Natural killer cell (primary cell): ENCODE measurements around the gene FSTL4. TPM values are rescaled to one million over a fixed set of nuclear protein-coding genes. Genes with fewer than 3 reads are reported as not detected.

ENCODE experiments used
- ATAC-seq, 3 donors: fragments of 150-1000 bp in 2 of 3; fragments of 200-7000 bp in 1 of 3; cut with Tn5 transposase; 1 replicate in 1 of 3; 2 replicates in 2 of 3; pipeline ENCODE4 v1.10.0; 2021; ENCODE audit warnings: mild to moderate bottlenecking in 2 of 3, moderate library complexity in 2 of 3
- DNase-seq, 2 donors: peaks; one replicate each; pipeline versions ENCODE4 v3.0.0 to v3.0.0-alpha.2; 2013 to 2021; ENCODE audit warnings: mixed read lengths in 1 of 2
- H3K27ac ChIP-seq: one replicate; pipeline ENCODE4 v1.5.1; 2013; ENCODE audit warnings: mild to moderate bottlenecking, low read length
- H3K27me3 ChIP-seq: one replicate; pipeline ENCODE4 v1.6.1; 2013; ENCODE audit warnings: low read length; ENCODE audit not compliant: control insufficient read depth, insufficient read depth
- H3K36me3 ChIP-seq: one replicate; pipeline ENCODE4 v1.6.1; 2013; ENCODE audit warnings: low read length; ENCODE audit not compliant: control insufficient read depth, insufficient read depth
- H3K4me1 ChIP-seq: one replicate; pipeline ENCODE4 v1.6.1; 2013; ENCODE audit warnings: low read length; ENCODE audit not compliant: control insufficient read depth, insufficient read depth
- H3K4me3 ChIP-seq: one replicate; pipeline ENCODE4 v1.5.1; 2013; ENCODE audit warnings: low read length
- H3K9me3 ChIP-seq: one replicate; pipeline ENCODE4 v1.6.1; 2013; ENCODE audit warnings: low read length; ENCODE audit not compliant: control insufficient read depth, insufficient read depth
- H3K27ac Mint-ChIP-seq, 2 donors: one replicate each; pipeline ENCODE4 v1.8.0; 2022; ENCODE audit warnings: mild to moderate bottlenecking in 2 of 2, mixed read lengths in 2 of 2, moderate library complexity in 1 of 2
- H3K27me3 Mint-ChIP-seq, 2 donors: one replicate each; pipeline ENCODE4 v1.8.0; 2022; ENCODE audit warnings: low read depth in 2 of 2, mixed read lengths in 2 of 2
- H3K36me3 Mint-ChIP-seq: one replicate; pipeline ENCODE4 v1.8.0; 2022; ENCODE audit warnings: mixed read lengths
- H3K4me1 Mint-ChIP-seq, 2 donors: one replicate each; pipeline ENCODE4 v1.8.0; 2022; ENCODE audit warnings: mixed read lengths in 2 of 2
- H3K4me3 Mint-ChIP-seq: one replicate; pipeline ENCODE4 v1.8.0; 2022; ENCODE audit warnings: mild to moderate bottlenecking, moderate library complexity, mixed read lengths
- H3K9me3 Mint-ChIP-seq, 2 donors: one replicate each; pipeline ENCODE4 v1.8.0; 2022; ENCODE audit warnings: mixed read lengths in 2 of 2
- WGBS: methylation state at CpG from one replicate; pipeline ENCODE4 v1.1.7; 2013; ENCODE audit warnings: missing lambda C conversion rate; ENCODE audit not compliant: insufficient coverage; 5-methylcytosine and 5-hydroxymethylcytosine counted together
- intact Hi-C: fragments of 100-400 bp; cut with micrococcal nuclease; formaldehyde crosslinking; loops from one replicate; pipeline ENCODE4 v1.14.2; 2022
- total RNA-seq, 4 donors: library from RNA; stranded (reverse); fragments of 120-200 nt in 1 of 4; gene quantifications; one replicate each; pipeline versions ENCODE4 v1.2.3 to v1.2.4, GENCODE V29; 2013 to 2022
- TF ChIP-seq, protein P1 (sequence below): fragments of 200-600 bp; IDR thresholded peaks from one replicate; pipeline ENCODE4 v1.8.0; 2022; ENCODE audit warnings: antibody characterized with exemption

The FSTL4 gene
- total RNA-seq, 3 donors from 2014 or later (not counting 1 experiment from before 2014, with no cell fraction given) = 0.11 to 0.75 (median 0.55) TPM

DNA sequence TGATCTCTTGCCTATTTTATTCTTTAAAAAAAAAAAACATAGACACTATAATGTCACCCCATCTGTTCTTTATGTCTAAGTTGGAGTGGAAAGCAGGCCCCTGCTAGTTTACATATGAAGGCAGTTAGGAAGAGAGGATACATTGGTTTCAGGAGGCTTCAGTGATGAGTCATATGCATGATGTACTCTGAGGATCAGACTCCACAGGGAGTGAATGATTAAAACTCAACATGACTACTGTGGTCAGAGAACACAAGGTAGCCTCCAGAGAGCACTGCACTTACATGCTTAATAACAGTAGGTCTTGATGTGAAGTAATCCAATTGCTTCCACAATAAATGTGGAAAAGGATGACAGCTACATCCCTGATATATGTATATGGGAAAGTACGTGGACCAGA lies 22.7 kb upstream of the FSTL4 start:
- Histone ChIP-seq H3K4me1 (no peaks in the 10 kb centered on the region), H3K36me3 (no peaks in the 10 kb centered on the region), H3K27me3 (no peaks in the 10 kb centered on the region), H3K27ac (no peak overlapping the region), H3K4me3 (no peak overlapping the region), H3K9me3 (no peaks in the 10 kb centered on the region)
- H3K4me1 Mint-ChIP-seq = no peaks in the 10 kb centered on the region
- peaks cover 13 to 40% of the 10 kb centered on the region in 2 donors for H3K27me3 Mint-ChIP-seq
- TF ChIP-seq, protein P1, sequence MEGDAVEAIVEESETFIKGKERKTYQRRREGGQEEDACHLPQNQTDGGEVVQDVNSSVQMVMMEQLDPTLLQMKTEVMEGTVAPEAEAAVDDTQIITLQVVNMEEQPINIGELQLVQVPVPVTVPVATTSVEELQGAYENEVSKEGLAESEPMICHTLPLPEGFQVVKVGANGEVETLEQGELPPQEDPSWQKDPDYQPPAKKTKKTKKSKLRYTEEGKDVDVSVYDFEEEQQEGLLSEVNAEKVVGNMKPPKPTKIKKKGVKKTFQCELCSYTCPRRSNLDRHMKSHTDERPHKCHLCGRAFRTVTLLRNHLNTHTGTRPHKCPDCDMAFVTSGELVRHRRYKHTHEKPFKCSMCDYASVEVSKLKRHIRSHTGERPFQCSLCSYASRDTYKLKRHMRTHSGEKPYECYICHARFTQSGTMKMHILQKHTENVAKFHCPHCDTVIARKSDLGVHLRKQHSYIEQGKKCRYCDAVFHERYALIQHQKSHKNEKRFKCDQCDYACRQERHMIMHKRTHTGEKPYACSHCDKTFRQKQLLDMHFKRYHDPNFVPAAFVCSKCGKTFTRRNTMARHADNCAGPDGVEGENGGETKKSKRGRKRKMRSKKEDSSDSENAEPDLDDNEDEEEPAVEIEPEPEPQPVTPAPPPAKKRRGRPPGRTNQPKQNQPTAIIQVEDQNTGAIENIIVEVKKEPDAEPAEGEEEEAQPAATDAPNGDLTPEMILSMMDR = no peak
- no peak overlapping the region for H3K4me3 Mint-ChIP-seq
- no peaks in the 10 kb centered on the region for H3K9me3 Mint-ChIP-seq
- no peak overlapping the region for H3K27ac Mint-ChIP-seq
- WGBS = 40% methylated on average over 1 of the region's 1 CpG
- intact Hi-C loops = no loop called here
- no peaks in the 10 kb centered on the region for H3K36me3 Mint-ChIP-seq
- DNase-seq (no peak), ATAC-seq (no peak)

DNA sequence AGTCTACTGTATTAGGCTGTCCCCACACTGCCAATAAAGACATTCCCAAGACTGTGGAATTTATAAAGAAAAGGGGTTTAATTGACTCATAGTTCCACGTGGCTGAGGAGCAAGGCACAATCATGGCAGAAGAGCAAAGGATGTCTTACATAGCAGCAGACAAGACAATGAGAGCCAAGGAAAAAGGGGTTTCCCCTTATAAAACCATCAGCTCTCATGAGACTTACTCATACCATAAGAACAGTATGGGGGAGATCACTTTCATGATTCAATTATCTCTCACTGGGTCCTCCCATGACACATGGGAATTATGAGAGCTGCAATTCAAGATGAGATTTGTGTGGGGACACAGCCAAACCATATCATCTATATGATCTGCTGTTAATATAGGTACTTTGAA lies 14.8 kb upstream of the FSTL4 start:
- Histone ChIP-seq H3K9me3 (no peaks in the 10 kb centered on the region), H3K4me3 (no peak overlapping the region), H3K4me1 (no peaks in the 10 kb centered on the region), H3K36me3 (no peaks in the 10 kb centered on the region), H3K27ac (no peak overlapping the region), H3K27me3 (peaks cover 9% of the 10 kb centered on the region)
- peaks cover 0 to 2% of the 10 kb centered on the region in 2 donors for H3K9me3 Mint-ChIP-seq
- ATAC-seq (no peak), DNase-seq (no peak)
- H3K36me3 Mint-ChIP-seq = no peaks in the 10 kb centered on the region
- TF ChIP-seq, protein P1 = no peak
- H3K27me3 Mint-ChIP-seq = peaks cover 11 to 54% of the 10 kb centered on the region in 2 donors
- intact Hi-C loops = no loop called here
- no peak overlapping the region for H3K27ac Mint-ChIP-seq
- WGBS = 67% methylated on average over 1 of the region's 1 CpG
- H3K4me1 Mint-ChIP-seq = no peaks in the 10 kb centered on the region
- no peak overlapping the region for H3K4me3 Mint-ChIP-seq

DNA sequence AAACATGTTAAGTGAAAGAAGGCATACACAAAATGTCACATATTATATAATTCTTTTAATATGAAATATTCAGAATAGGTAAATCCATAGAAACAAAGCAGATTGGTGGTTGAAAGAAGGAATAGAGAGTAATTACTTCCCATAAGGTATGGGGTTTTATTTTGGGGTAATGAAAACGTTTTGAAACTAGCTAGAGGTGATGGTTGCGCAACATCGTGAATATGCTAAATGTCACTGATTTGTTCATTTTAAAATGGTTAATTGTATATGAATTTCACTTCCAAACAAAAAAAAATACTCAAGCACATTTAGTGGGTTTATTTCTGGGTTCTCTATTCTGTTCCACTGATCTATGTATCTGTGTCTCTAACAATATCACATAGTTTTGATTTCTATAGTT lies 12.0 kb upstream of the FSTL4 start:
- no peak overlapping the region for H3K27ac Mint-ChIP-seq
- H3K4me3 ChIP-seq = no peak overlapping the region
- ATAC-seq (no peak), DNase-seq (no peak)
- H3K36me3 ChIP-seq = no peaks in the 10 kb centered on the region
- H3K9me3 ChIP-seq = no peaks in the 10 kb centered on the region
- TF ChIP-seq, protein P1 = no peak
- H3K4me1 Mint-ChIP-seq = no peaks in the 10 kb centered on the region
- intact Hi-C loops = no loop called here
- H3K4me3 Mint-ChIP-seq = no peak overlapping the region
- peaks cover 9% of the 10 kb centered on the region for H3K27me3 ChIP-seq
- H3K27ac ChIP-seq = no peak overlapping the region
- H3K36me3 Mint-ChIP-seq = no peaks in the 10 kb centered on the region
- peaks cover 12 to 32% of the 10 kb centered on the region in 2 donors for H3K27me3 Mint-ChIP-seq
- H3K9me3 Mint-ChIP-seq = peaks cover 0 to 2% of the 10 kb centered on the region in 2 donors
- H3K4me1 ChIP-seq = no peaks in the 10 kb centered on the region
- 66% methylated on average over 3 of the region's 3 CpGs for WGBS

DNA sequence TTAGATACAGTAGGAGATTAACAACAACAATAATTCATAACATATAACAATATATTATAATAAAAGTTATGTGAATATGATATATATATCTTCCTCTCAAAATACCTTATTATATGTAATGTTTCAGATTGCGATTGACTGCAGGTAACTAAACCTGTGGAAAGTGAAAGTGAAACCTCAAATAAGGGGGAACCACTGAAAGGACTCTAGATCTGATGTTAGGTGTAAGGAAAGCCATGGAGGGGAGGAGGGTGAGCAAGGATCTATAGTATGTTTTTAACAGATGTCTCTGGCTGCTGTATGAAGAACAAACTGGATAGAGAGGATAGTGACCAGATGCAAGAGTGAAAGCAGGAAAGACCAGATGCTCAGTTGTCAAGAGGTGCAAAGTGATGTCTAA lies 5.8 kb upstream of the FSTL4 start:
- Mint-ChIP-seq H3K27me3 (peaks cover 34 to 38% of the 10 kb centered on the region in 2 donors), H3K4me3 (no peak overlapping the region), H3K27ac (no peak overlapping the region), H3K36me3 (peaks cover under 1% of the 10 kb centered on the region), H3K4me1 (peaks cover 6 to 11% of the 10 kb centered on the region in 2 donors), H3K9me3 (no peaks in the 10 kb centered on the region)
- intact Hi-C loops = no loop called here
- ATAC-seq (no peak), DNase-seq (peak in 1 of 2 donors; percentile 23)
- no peak overlapping the region for H3K27ac ChIP-seq
- H3K36me3 ChIP-seq = no peaks in the 10 kb centered on the region
- peaks cover 12% of the 10 kb centered on the region for H3K27me3 ChIP-seq
- 57% methylated on average over 1 of the region's 1 CpG for WGBS
- H3K9me3 ChIP-seq = no peaks in the 10 kb centered on the region
- TF ChIP-seq, protein P1 = no peak
- no peaks in the 10 kb centered on the region for H3K4me1 ChIP-seq
- no peak overlapping the region for H3K4me3 ChIP-seq
